SK-N-SH (cell line): ENCODE measurements around the gene ZNG1A. TPM values are rescaled to one million over a fixed set of nuclear protein-coding genes. Genes with fewer than 3 reads are reported as not detected.
A peak's percentile ranks its signal among the peaks of the same experiment; 100 is the strongest.

ENCODE experiments used
- CTCF ChIA-PET: fragments of 300-600, 350-600 bp; formaldehyde crosslinking; extraction: SDS; loops from one replicate; lab custom pipeline; 2021; lab: Yijun Ruan, JAX
- POLR2A ChIA-PET: fragments of 350-600 bp; sonication (Branson Sonifier 250); formaldehyde crosslinking; extraction: SDS; loops from one replicate; lab custom pipeline; 2020; ENCODE audit warnings: antibody characterized with exemption, inconsistent platforms; lab: Yijun Ruan, JAX
- DNase-seq: peaks from one replicate; pipeline ENCODE4 v3.0.0; 2012
- H2AFZ ChIP-seq: fragments of 200-600 bp; sonication (generic); 2 replicates; pipeline ENCODE4 v1.8.1; 2016; ENCODE audit warnings: antibody characterized with exemption, mild to moderate bottlenecking, low read depth
- H3F3A ChIP-seq: fragments of 200-600 bp; sonication (generic); replicated peaks from 2 replicates; pipeline ENCODE3; 2016; ENCODE audit warnings: antibody characterized with exemption, mild to moderate bottlenecking; ENCODE audit not compliant: insufficient read depth
- H3K27ac ChIP-seq, 2 experiments: fragments of 200-500 bp in 1 of 2; fragments of 200-600 bp in 1 of 2; sonication (Bioruptor generic) in 1 of 2; sonication (generic), shearing (Covaris generic) in 1 of 2; 2 replicates each; pipeline versions ENCODE4 v1.5.1 to v1.6.1; 2014 to 2016; ENCODE audit warnings: low read depth in 2 of 2, inconsistent platforms in 1 of 2, low read length in 1 of 2, mild to moderate bottlenecking in 1 of 2, mixed read lengths in 1 of 2
- H3K27me3 ChIP-seq: fragments of 200-600 bp; sonication (generic), shearing (Covaris generic); 2 replicates; pipeline ENCODE4 v1.6.1; 2016; ENCODE audit warnings: mixed run types; ENCODE audit not compliant: insufficient read depth
- H3K36me3 ChIP-seq, 2 experiments: fragments of 200-500 bp in 1 of 2; fragments of 200-600 bp in 1 of 2; sonication (Bioruptor generic) in 1 of 2; sonication (generic) in 1 of 2; replicated peaks in 1 of 2; 2 replicates each; pipeline versions ENCODE3 to v1.5.1; 2014 to 2016; ENCODE audit warnings: low read length in 1 of 2, mild to moderate bottlenecking in 1 of 2; ENCODE audit not compliant: insufficient read depth in 2 of 2, control insufficient read depth in 1 of 2
- H3K4me1 ChIP-seq, 2 experiments: fragments of 200-500 bp in 1 of 2; fragments of 200-600 bp in 1 of 2; sonication (Bioruptor generic) in 1 of 2; sonication (generic), shearing (Covaris generic) in 1 of 2; 2 replicates each; pipeline versions ENCODE4 v1.5.1 to v1.6.1; 2014 to 2016; ENCODE audit warnings: low read depth in 1 of 2, low read length in 1 of 2, mixed run types in 1 of 2; ENCODE audit not compliant: insufficient read depth in 2 of 2, control insufficient read depth in 1 of 2
- H3K4me2 ChIP-seq: fragments of 200-600 bp; sonication (generic), shearing (Covaris generic); 2 replicates; pipeline ENCODE4 v1.6.1; 2017; ENCODE audit warnings: mixed run types
- H3K4me3 ChIP-seq, 2 experiments: fragments of 200-500 bp in 1 of 2; fragments of 200-600 bp in 1 of 2; sonication (Bioruptor generic) in 1 of 2; sonication (generic), shearing (Covaris generic) in 1 of 2; 2 replicates each; pipeline versions ENCODE4 v1.5.1 to v1.8.1; 2014 to 2016; ENCODE audit warnings: low read depth in 2 of 2, inconsistent platforms in 1 of 2, low read length in 1 of 2, mild to moderate bottlenecking in 1 of 2, mixed read lengths in 1 of 2, moderate library complexity in 1 of 2
- H3K79me2 ChIP-seq: fragments of 200-600 bp; sonication (generic); 2 replicates; pipeline ENCODE4 v1.8.1; 2017; ENCODE audit warnings: mild to moderate bottlenecking; ENCODE audit not compliant: insufficient read depth
- H3K9ac ChIP-seq: fragments of 200-600 bp; sonication (generic); 2 replicates; pipeline ENCODE4 v1.6.1; 2017; ENCODE audit warnings: mixed run types
- H3K9me2 ChIP-seq: fragments of 200-600 bp; sonication (generic); 2 replicates; pipeline ENCODE4 v1.6.1; 2017; ENCODE audit warnings: mixed run types
- H3K9me3 ChIP-seq: fragments of 200-600 bp; sonication (generic); 2 replicates; pipeline ENCODE4 v1.6.1; 2017; ENCODE audit warnings: mixed run types, mild to moderate bottlenecking, moderate library complexity
- H4K20me1 ChIP-seq: fragments of 200-600 bp; sonication (generic); 2 replicates; pipeline ENCODE4 v1.6.1; 2017; ENCODE audit warnings: mild to moderate bottlenecking, mixed run types; ENCODE audit not compliant: insufficient read depth
- CHD2 ChIP-seq: fragments of 150-350 bp; IDR thresholded peaks from 2 replicates; pipeline ENCODE4 v1.6.1; 2018; ENCODE audit warnings: low read length; ENCODE audit not compliant: partially characterized antibody
- EZH2phosphoT487 ChIP-seq: fragments of 200-600 bp; sonication (generic); IDR thresholded peaks from 2 replicates; pipeline ENCODE4 v1.6.1; 2017; ENCODE audit warnings: low read depth, mixed run types, mild to moderate bottlenecking, antibody characterized with exemption, moderate library complexity, borderline replicate concordance
- FOSL2 ChIP-seq: IDR thresholded peaks from 2 replicates; pipeline ENCODE4 v1.4.0; 2012; ENCODE audit warnings: low read depth, mild to moderate bottlenecking, moderate library complexity, borderline replicate concordance
- GABPA ChIP-seq: IDR thresholded peaks from 2 replicates; pipeline ENCODE4 v1.4.0; 2012; ENCODE audit warnings: low read depth, mild to moderate bottlenecking
- GATA2 ChIP-seq: sonication (generic); formaldehyde crosslinking; IDR thresholded peaks from 2 replicates; pipeline ENCODE4 v1.5.0; 2020; ENCODE audit warnings: mild to moderate bottlenecking, missing genetic modification reagents
- JUND ChIP-seq: IDR thresholded peaks from 2 replicates; pipeline ENCODE4 v1.4.0; 2012
- NFIC ChIP-seq: IDR thresholded peaks from 2 replicates; pipeline ENCODE4 v1.4.0; 2012; ENCODE audit warnings: borderline replicate concordance
- RAD21 ChIP-seq: IDR thresholded peaks from 2 replicates; pipeline ENCODE4 v1.6.1; 2012; ENCODE audit warnings: mild to moderate bottlenecking, low read length
- RCOR1 ChIP-seq: fragments of 150-350 bp; IDR thresholded peaks from 2 replicates; pipeline ENCODE4 v1.6.1; 2017; ENCODE audit warnings: antibody characterized with exemption, low read length
- RFX5 ChIP-seq: IDR thresholded peaks from 2 replicates; pipeline ENCODE4 v1.6.1; 2012; ENCODE audit warnings: mild to moderate bottlenecking, improper control_type of control experiment, low read length
- SMC3 ChIP-seq: IDR thresholded peaks from 2 replicates; pipeline ENCODE4 v1.6.1; 2012; ENCODE audit warnings: low read depth, low read length, improper control_type of control experiment
- TEAD4 ChIP-seq: IDR thresholded peaks from 2 replicates; pipeline ENCODE4 v1.4.0; 2012; ENCODE audit warnings: mild to moderate bottlenecking, borderline replicate concordance; ENCODE audit not compliant: insufficient read depth
- WGBS: methylation state at CpG from one replicate; pipeline ENCODE4 v1.1.6; 2017; ENCODE audit warnings: low lambda C conversion rate; 5-methylcytosine and 5-hydroxymethylcytosine counted together
- polyA plus RNA-seq, 3 experiments: library from polyadenylated mRNA; depleted of rRNA; stranded (reverse); fragments of >200 nt; gene quantifications; 2 replicates each; pipeline ENCODE4 v1.2.3, GENCODE V29; 2012
- TF ChIP-seq, protein P1 (sequence below): IDR thresholded peaks from 2 replicates; pipeline ENCODE4 v1.6.1; 2012; ENCODE audit warnings: mild to moderate bottlenecking, low read depth, low read length, moderate library complexity
- TF ChIP-seq, protein P2 (sequence below): fragments of 150-350 bp; IDR thresholded peaks from 2 replicates; pipeline ENCODE4 v1.6.1; 2016; ENCODE audit warnings: mild to moderate bottlenecking, low read depth, low read length
- TF ChIP-seq, protein P3 (sequence below): IDR thresholded peaks from 2 replicates; pipeline ENCODE4 v1.4.0; 2012; ENCODE audit warnings: low read depth
- TF ChIP-seq, protein P4 (sequence below): fragments of 150-350 bp; IDR thresholded peaks from 2 replicates; pipeline ENCODE4 v1.6.1; 2017; ENCODE audit warnings: antibody characterized with exemption, low read length, low read depth, borderline replicate concordance
- TF ChIP-seq, protein P5 (sequence below): IDR thresholded peaks from 2 replicates; pipeline ENCODE4 v1.4.0; 2012; ENCODE audit warnings: low read depth, borderline replicate concordance
- TF ChIP-seq, protein P6 (sequence below): IDR thresholded peaks from 2 replicates; pipeline ENCODE4; 2012

ZNG1A gene
- polyA plus RNA-seq, 1 of the 3 experiments (the other 2 are of a cell fraction), result 14.3 TPM

DNA sequence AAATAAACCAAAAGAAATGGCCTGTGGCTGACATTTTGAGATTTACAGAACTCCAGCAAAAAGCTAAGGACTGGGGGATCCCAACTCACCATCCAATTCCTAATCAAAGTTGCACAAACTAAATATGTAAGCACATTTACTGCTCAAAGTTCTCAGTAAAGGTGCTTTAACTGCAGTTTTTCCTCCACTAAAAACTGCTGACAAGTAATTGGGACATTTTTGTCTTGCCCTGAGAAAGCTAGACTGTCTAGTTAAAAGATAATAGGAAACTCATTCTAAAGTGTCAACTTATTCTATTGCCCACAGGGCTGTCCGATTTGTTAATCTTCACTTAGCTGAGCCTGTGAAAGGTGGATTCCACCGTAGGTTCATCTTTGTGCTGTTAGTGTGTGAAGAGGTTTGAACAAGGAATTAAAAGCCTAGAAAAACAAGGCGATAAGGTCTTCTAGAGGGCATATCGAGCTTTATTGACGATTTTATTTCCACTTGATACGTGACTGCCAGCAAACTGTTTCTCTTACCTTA lies 36.8 kb upstream of the ZNG1A start (continued):
- TF ChIP-seq, protein P1, sequence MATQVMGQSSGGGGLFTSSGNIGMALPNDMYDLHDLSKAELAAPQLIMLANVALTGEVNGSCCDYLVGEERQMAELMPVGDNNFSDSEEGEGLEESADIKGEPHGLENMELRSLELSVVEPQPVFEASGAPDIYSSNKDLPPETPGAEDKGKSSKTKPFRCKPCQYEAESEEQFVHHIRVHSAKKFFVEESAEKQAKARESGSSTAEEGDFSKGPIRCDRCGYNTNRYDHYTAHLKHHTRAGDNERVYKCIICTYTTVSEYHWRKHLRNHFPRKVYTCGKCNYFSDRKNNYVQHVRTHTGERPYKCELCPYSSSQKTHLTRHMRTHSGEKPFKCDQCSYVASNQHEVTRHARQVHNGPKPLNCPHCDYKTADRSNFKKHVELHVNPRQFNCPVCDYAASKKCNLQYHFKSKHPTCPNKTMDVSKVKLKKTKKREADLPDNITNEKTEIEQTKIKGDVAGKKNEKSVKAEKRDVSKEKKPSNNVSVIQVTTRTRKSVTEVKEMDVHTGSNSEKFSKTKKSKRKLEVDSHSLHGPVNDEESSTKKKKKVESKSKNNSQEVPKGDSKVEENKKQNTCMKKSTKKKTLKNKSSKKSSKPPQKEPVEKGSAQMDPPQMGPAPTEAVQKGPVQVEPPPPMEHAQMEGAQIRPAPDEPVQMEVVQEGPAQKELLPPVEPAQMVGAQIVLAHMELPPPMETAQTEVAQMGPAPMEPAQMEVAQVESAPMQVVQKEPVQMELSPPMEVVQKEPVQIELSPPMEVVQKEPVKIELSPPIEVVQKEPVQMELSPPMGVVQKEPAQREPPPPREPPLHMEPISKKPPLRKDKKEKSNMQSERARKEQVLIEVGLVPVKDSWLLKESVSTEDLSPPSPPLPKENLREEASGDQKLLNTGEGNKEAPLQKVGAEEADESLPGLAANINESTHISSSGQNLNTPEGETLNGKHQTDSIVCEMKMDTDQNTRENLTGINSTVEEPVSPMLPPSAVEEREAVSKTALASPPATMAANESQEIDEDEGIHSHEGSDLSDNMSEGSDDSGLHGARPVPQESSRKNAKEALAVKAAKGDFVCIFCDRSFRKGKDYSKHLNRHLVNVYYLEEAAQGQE, result no peak
- no peak for TF ChIP-seq FOSL2
- TF ChIP-seq EZH2phosphoT487, result no peak
- no peak for TF ChIP-seq TEAD4
- TF ChIP-seq GATA2, result no peak
- TF ChIP-seq, protein P2, sequence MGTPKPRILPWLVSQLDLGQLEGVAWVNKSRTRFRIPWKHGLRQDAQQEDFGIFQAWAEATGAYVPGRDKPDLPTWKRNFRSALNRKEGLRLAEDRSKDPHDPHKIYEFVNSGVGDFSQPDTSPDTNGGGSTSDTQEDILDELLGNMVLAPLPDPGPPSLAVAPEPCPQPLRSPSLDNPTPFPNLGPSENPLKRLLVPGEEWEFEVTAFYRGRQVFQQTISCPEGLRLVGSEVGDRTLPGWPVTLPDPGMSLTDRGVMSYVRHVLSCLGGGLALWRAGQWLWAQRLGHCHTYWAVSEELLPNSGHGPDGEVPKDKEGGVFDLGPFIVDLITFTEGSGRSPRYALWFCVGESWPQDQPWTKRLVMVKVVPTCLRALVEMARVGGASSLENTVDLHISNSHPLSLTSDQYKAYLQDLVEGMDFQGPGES, result no peak
- TF ChIP-seq, protein P3, sequence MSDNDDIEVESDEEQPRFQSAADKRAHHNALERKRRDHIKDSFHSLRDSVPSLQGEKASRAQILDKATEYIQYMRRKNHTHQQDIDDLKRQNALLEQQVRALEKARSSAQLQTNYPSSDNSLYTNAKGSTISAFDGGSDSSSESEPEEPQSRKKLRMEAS, result no peak
- TF ChIP-seq RAD21, result no peak

DNA sequence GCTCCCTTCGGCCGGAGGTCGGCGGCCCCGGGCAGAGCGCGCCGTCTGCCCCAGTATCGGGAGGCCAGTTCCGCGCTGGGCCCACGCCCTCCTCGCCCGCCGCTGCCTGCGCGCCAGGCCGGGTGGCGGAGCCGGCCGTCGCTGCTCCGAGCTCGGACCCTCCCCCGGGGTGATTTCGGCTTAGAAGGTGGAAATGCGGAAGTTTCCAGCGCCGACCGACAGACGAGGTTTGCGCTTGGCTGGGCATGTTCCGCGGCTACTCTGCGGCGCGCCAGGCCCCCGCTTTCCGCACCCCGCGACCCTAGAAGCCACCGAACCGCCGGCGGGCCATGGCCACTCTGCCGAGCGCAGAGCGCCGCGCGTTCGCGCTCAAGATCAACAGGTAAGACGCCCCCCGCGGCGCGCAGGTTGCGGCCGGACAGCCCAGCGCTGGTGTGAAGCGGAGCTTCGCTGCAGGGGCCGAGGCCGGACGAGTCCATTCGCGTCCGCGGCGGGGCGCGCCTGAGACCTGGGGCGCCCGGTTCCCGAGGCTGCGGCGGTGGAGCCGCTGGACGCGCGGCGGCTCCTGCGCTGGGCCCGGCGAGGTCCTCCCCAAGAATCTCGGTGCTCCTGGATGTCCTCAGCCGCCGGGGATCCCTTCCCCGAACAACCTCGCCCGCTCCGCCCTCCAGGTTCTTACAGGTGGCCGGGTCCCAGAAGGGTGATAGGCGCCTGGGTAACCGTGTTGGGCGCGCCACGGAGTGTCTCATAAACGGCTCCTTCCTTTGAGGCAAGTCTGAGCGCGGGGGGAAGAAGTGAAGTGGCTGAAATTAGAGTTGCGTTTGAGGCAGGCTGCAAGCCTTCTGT lies 36.0 kb upstream of the ZNG1A start, which contains the start of gene DOCK8:
Gene DOCK8, plus strand, starts transcription at position 218 of the 846 bp plus-strand sequence. Its CDS starts 112 bp downstream, at position 330.
- Histone ChIP-seq H3K4me1 (no peaks in the 10 kb centered on the region), H2AFZ (no peak within 1 kb of the TSS), H3K27me3 (peaks cover 33% of the 10 kb centered on the region), H3K4me3 (peak within 1 kb of the TSS in 1 of 2 experiments; percentile 12; a peak in 2 of 4 replicates), H3K4me2 (peak within 1 kb of the TSS; percentile 52; the same call in 1 of the 2 replicates), H3K36me3 (no peaks in the 10 kb centered on the region), H4K20me1 (no peaks in the 10 kb centered on the region), H3F3A (no peaks in the 10 kb centered on the region), H3K9me3 (no peaks in the 10 kb centered on the region), H3K27ac (no peak within 1 kb of the TSS), H3K9me2 (no peaks in the 10 kb centered on the region), H3K79me2 (no peaks in the 10 kb centered on the region), H3K9ac (no peak within 1 kb of the TSS)
- peak; percentile 32 for DNase-seq
- CTCF ChIA-PET, result no interaction called here
- POLR2A ChIA-PET, result no interaction called here
- 2% methylated on average over 11 of the region's 103 CpGs for WGBS
- no peak for TF ChIP-seq NFIC
- TF ChIP-seq RFX5, result no peak
- TF ChIP-seq, protein P4, sequence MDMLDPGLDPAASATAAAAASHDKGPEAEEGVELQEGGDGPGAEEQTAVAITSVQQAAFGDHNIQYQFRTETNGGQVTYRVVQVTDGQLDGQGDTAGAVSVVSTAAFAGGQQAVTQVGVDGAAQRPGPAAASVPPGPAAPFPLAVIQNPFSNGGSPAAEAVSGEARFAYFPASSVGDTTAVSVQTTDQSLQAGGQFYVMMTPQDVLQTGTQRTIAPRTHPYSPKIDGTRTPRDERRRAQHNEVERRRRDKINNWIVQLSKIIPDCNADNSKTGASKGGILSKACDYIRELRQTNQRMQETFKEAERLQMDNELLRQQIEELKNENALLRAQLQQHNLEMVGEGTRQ, result no peak
- TF ChIP-seq GABPA, result no peak
- TF ChIP-seq RCOR1, result no peak
- TF ChIP-seq, protein P3, result no peak
- TF ChIP-seq RAD21, result no peak
- TF ChIP-seq JUND, result no peak
- TF ChIP-seq, protein P5, sequence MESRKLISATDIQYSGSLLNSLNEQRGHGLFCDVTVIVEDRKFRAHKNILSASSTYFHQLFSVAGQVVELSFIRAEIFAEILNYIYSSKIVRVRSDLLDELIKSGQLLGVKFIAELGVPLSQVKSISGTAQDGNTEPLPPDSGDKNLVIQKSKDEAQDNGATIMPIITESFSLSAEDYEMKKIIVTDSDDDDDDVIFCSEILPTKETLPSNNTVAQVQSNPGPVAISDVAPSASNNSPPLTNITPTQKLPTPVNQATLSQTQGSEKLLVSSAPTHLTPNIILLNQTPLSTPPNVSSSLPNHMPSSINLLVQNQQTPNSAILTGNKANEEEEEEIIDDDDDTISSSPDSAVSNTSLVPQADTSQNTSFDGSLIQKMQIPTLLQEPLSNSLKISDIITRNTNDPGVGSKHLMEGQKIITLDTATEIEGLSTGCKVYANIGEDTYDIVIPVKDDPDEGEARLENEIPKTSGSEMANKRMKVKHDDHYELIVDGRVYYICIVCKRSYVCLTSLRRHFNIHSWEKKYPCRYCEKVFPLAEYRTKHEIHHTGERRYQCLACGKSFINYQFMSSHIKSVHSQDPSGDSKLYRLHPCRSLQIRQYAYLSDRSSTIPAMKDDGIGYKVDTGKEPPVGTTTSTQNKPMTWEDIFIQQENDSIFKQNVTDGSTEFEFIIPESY, result no peak
- TF ChIP-seq TEAD4, result no peak
- TF ChIP-seq, protein P2, result no peak
- no peak for TF ChIP-seq CHD2
- TF ChIP-seq, protein P6, sequence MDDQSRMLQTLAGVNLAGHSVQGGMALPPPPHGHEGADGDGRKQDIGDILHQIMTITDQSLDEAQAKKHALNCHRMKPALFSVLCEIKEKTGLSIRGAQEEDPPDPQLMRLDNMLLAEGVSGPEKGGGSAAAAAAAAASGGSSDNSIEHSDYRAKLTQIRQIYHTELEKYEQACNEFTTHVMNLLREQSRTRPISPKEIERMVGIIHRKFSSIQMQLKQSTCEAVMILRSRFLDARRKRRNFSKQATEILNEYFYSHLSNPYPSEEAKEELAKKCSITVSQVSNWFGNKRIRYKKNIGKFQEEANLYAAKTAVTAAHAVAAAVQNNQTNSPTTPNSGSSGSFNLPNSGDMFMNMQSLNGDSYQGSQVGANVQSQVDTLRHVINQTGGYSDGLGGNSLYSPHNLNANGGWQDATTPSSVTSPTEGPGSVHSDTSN, result no peak
- TF ChIP-seq SMC3, result no peak
